H1 (cell line): ENCODE measurements around the gene NOP9. TPM values are rescaled to one million over a fixed set of nuclear protein-coding genes. Genes with fewer than 3 reads are reported as not detected.

Source experiments
- CTCF ChIA-PET: fragments of 300-600 bp; sonication (Branson Sonifier 250); formaldehyde crosslinking; loops from one replicate; lab custom pipeline; 2021; ENCODE audit not compliant: partially characterized antibody; lab: Charles Lee
- POLR2A ChIA-PET: fragments of 300-600 bp; sonication (Branson Sonifier 250); formaldehyde crosslinking; loops from one replicate; lab custom pipeline; 2021; ENCODE audit warnings: inconsistent platforms; ENCODE audit not compliant: partially characterized antibody; lab: Charles Lee
- DNase-seq, 2 experiments: peaks; one replicate each; pipeline versions ENCODE4 v3.0.0 to v3.0.0-alpha.2; 2010 to 2022; ENCODE audit warnings: low spot score in 2 of 2, low read depth in 1 of 2, mixed read lengths in 1 of 2
- FAIRE-seq: peaks from 2 replicates; lab custom pipeline; 2011; peaks lifted over from hg19 to GRCh38; lab: Jason Lieb, UNC
- H2AFZ ChIP-seq: 2 replicates; pipeline ENCODE4 v1.8.1; 2012; ENCODE audit warnings: low read length, inconsistent platforms
- H2AK5ac ChIP-seq: 2 replicates; pipeline ENCODE4 v1.6.1; 2013; ENCODE audit warnings: low read depth, low read length
- H2BK120ac ChIP-seq: replicated peaks from 2 replicates; pipeline ENCODE3; 2013; ENCODE audit warnings: low read depth, low read length, inconsistent platforms
- H2BK12ac ChIP-seq: 2 replicates; pipeline ENCODE4 v1.6.1; 2013; ENCODE audit warnings: low read depth, low read length
- H2BK15ac ChIP-seq: 2 replicates; pipeline ENCODE4 v1.6.1; 2013; ENCODE audit warnings: low read length
- H2BK20ac ChIP-seq: 2 replicates; pipeline ENCODE4 v1.6.1; 2013; ENCODE audit warnings: low read length
- H2BK5ac ChIP-seq: 2 replicates; pipeline ENCODE4 v1.6.1; 2013; ENCODE audit warnings: low read depth, low read length
- H3K14ac ChIP-seq: 2 replicates; pipeline ENCODE4 v1.6.1; 2013; ENCODE audit warnings: inconsistent platforms; ENCODE audit not compliant: insufficient read length
- H3K18ac ChIP-seq: 2 replicates; pipeline ENCODE4 v1.6.1; 2013; ENCODE audit warnings: low read length; ENCODE audit errors: extremely low read depth
- H3K23ac ChIP-seq: 2 replicates; pipeline ENCODE4 v1.6.1; 2013; ENCODE audit warnings: inconsistent platforms; ENCODE audit not compliant: insufficient read length
- H3K23me2 ChIP-seq: 2 replicates; pipeline ENCODE4 v1.6.1; 2013; ENCODE audit warnings: low read depth, low read length
- H3K27ac ChIP-seq: 2 replicates; pipeline ENCODE4 v1.6.1; 2011; ENCODE audit warnings: low read depth, low read length, inconsistent platforms
- H3K27me3 ChIP-seq, 4 experiments: replicated peaks in 1 of 4; 1 replicate in 1 of 4; 2 replicates in 3 of 4; pipeline versions ENCODE4 v1.6.1 to v1.8.1; 2011 to 2013; ENCODE audit warnings: low read length in 3 of 4, mild to moderate bottlenecking in 3 of 4, inconsistent platforms in 2 of 4, mixed read lengths in 2 of 4, moderate library complexity in 1 of 4; ENCODE audit not compliant: control insufficient read depth in 3 of 4, insufficient read depth in 3 of 4; ENCODE audit errors: extremely low read depth in 1 of 4
- H3K36me3 ChIP-seq, 4 experiments: 2 replicates each; pipeline versions ENCODE4 v1.6.1 to v1.8.1; 2011 to 2013; ENCODE audit warnings: mild to moderate bottlenecking in 4 of 4, low read length in 3 of 4, moderate library complexity in 2 of 4, control low read depth in 1 of 4, inconsistent platforms in 1 of 4; ENCODE audit not compliant: insufficient read depth in 4 of 4, control insufficient read depth in 2 of 4
- H3K4ac ChIP-seq: replicated peaks from 2 replicates; pipeline ENCODE3; 2013; ENCODE audit warnings: low read length, low read depth, mixed read lengths, inconsistent platforms; ENCODE audit not compliant: insufficient read length
- H3K4me1 ChIP-seq, 4 experiments: replicated peaks in 1 of 4; 1 replicate in 1 of 4; 2 replicates in 3 of 4; pipeline versions ENCODE4 v1.6.1 to v1.8.1; 2011 to 2013; ENCODE audit warnings: low read length in 3 of 4, inconsistent platforms in 2 of 4, mixed read lengths in 1 of 4; ENCODE audit not compliant: insufficient read depth in 4 of 4, control insufficient read depth in 3 of 4
- H3K4me2 ChIP-seq, 2 experiments: 2 replicates each; pipeline versions ENCODE4 v1.6.1 to v1.8.1; 2011 to 2013; ENCODE audit warnings: low read depth in 2 of 2, low read length in 2 of 2, control low read depth in 1 of 2, inconsistent platforms in 1 of 2, mild to moderate bottlenecking in 1 of 2; ENCODE audit not compliant: insufficient read depth in 1 of 2
- H3K4me3 ChIP-seq, 4 experiments: fragments of 200-600, 300-600 bp in 1 of 4; sonication (generic), shearing (Covaris generic), sonication (Bioruptor Twin) in 1 of 4; 2 replicates each; pipeline versions ENCODE4 v1.5.1 to v1.8.1; 2011 to 2016; ENCODE audit warnings: low read length in 4 of 4, low read depth in 3 of 4, control low read depth in 2 of 4, inconsistent platforms in 2 of 4, mild to moderate bottlenecking in 2 of 4, mixed read lengths in 1 of 4, moderate library complexity in 1 of 4; ENCODE audit not compliant: insufficient read depth in 2 of 4; ENCODE audit errors: extremely low read depth in 1 of 4
- H3K56ac ChIP-seq: replicated peaks from 2 replicates; pipeline ENCODE3; 2013; ENCODE audit warnings: low read depth, mild to moderate bottlenecking, mixed read lengths, low read length, inconsistent platforms; ENCODE audit not compliant: insufficient read length
- H3K79me1 ChIP-seq: 2 replicates; pipeline ENCODE4 v1.6.1; 2013; ENCODE audit warnings: low read depth, low read length, control low read depth
- H3K79me2 ChIP-seq, 2 experiments: 2 replicates each; pipeline versions ENCODE4 v1.6.1 to v1.8.1; 2012 to 2013; ENCODE audit warnings: low read length in 2 of 2, mild to moderate bottlenecking in 2 of 2, inconsistent platforms in 1 of 2; ENCODE audit not compliant: insufficient read depth in 2 of 2, control insufficient read depth in 1 of 2
- H3K9ac ChIP-seq, 4 experiments: replicated peaks in 1 of 4; 1 replicate in 1 of 4; 2 replicates in 3 of 4; pipeline versions ENCODE4 v1.6.1 to v1.8.1; 2011 to 2013; ENCODE audit warnings: low read depth in 3 of 4, low read length in 3 of 4, control low read depth in 2 of 4, mild to moderate bottlenecking in 2 of 4, moderate library complexity in 2 of 4, inconsistent platforms in 1 of 4; ENCODE audit errors: extremely low read depth in 1 of 4
- H3K9me3 ChIP-seq, 2 experiments: 2 replicates each; pipeline versions ENCODE4 v1.6.1 to v1.8.1; 2012 to 2013; ENCODE audit warnings: mild to moderate bottlenecking in 2 of 2, moderate library complexity in 2 of 2, control low read depth in 1 of 2, inconsistent platforms in 1 of 2, low read depth in 1 of 2, low read length in 1 of 2, mixed read lengths in 1 of 2; ENCODE audit not compliant: insufficient read depth in 2 of 2
- H4K20me1 ChIP-seq, 2 experiments: replicated peaks in 1 of 2; 2 replicates each; pipeline versions ENCODE3 to v1.8.1; 2011 to 2013; ENCODE audit warnings: inconsistent platforms in 2 of 2, low read length in 2 of 2, mild to moderate bottlenecking in 1 of 2; ENCODE audit not compliant: insufficient read depth in 2 of 2, control insufficient read depth in 1 of 2
- H4K5ac ChIP-seq: 2 replicates; pipeline ENCODE4 v1.6.1; 2013; ENCODE audit warnings: low read length, low read depth, mixed read lengths, inconsistent platforms; ENCODE audit not compliant: insufficient read length
- H4K8ac ChIP-seq: 2 replicates; pipeline ENCODE4 v1.8.0; 2013; ENCODE audit warnings: mild to moderate bottlenecking, moderate library complexity, low read length, inconsistent platforms; ENCODE audit not compliant: insufficient read depth; ENCODE audit errors: extremely low read depth
- H4K91ac ChIP-seq: replicated peaks from 2 replicates; pipeline ENCODE3; 2013; ENCODE audit warnings: low read length, mixed read lengths, inconsistent platforms; ENCODE audit not compliant: insufficient read length
- ATF2 ChIP-seq: IDR thresholded peaks from 2 replicates; pipeline ENCODE4 v1.6.1; 2012; ENCODE audit warnings: low read length, inconsistent platforms
- CHD2 ChIP-seq: IDR thresholded peaks from 2 replicates; pipeline ENCODE4 v1.6.1; 2012; ENCODE audit warnings: low read length, improper control_type of control experiment
- GABPA ChIP-seq: IDR thresholded peaks from 2 replicates; pipeline ENCODE4 v1.6.1; 2011; ENCODE audit warnings: mild to moderate bottlenecking, low read length, moderate library complexity, borderline replicate concordance; ENCODE audit not compliant: insufficient read depth
- MAX ChIP-seq: IDR thresholded peaks from 2 replicates; pipeline ENCODE4 v1.6.1; 2012; ENCODE audit warnings: inconsistent platforms
- POLR2AphosphoS5 ChIP-seq: IDR thresholded peaks from 2 replicates; pipeline ENCODE4 v1.6.1; 2011; ENCODE audit warnings: low read depth, low read length
- RBBP5 ChIP-seq: IDR thresholded peaks from 2 replicates; pipeline ENCODE4 v1.7.1; 2012; ENCODE audit warnings: low read depth, mild to moderate bottlenecking, inconsistent platforms, low read length, moderate library complexity, borderline replicate concordance
- RXRA ChIP-seq: IDR thresholded peaks from 2 replicates; pipeline ENCODE4 v1.6.1; 2011; ENCODE audit warnings: low read depth, mild to moderate bottlenecking, low read length, moderate library complexity; ENCODE audit not compliant: insufficient read depth
- SP2 ChIP-seq: IDR thresholded peaks from 2 replicates; pipeline ENCODE4 v1.6.1; 2012; ENCODE audit warnings: mild to moderate bottlenecking, low read length, inconsistent platforms
- SP4 ChIP-seq: IDR thresholded peaks from 2 replicates; pipeline ENCODE4 v1.6.1; 2012; ENCODE audit warnings: low read length, inconsistent platforms
- WGBS, 2 experiments: shearing (Covaris generic) in 1 of 2; methylation state at CpG; one replicate each; pipeline versions ENCODE4 v1.1.6 to v1.1.7; 2013 to 2015; ENCODE audit warnings: low lambda C conversion rate in 2 of 2, mixed read lengths in 2 of 2, inconsistent platforms in 1 of 2, low coverage in 1 of 2, missing lambda C conversion rate in 1 of 2; ENCODE audit not compliant: insufficient replicate concordance in 2 of 2, insufficient coverage in 1 of 2, insufficient read length in 1 of 2; ENCODE audit errors: extremely low coverage in 1 of 2, missing lambda C conversion rate in 1 of 2; 5-methylcytosine and 5-hydroxymethylcytosine counted together
- polyA plus RNA-seq, 7 experiments: library from polyadenylated mRNA; depleted of rRNA in 3 of 7; stranded (reverse) in 5 of 7; unstranded in 2 of 7; fragments of >200 nt in 5 of 7; fragments of 200-250 nt in 2 of 7; gene quantifications; 1 replicate in 5 of 7; 2 replicates in 1 of 7; 4 replicates in 1 of 7; pipeline versions ENCODE4 v1.2.1 to v1.2.3, GENCODE V29; 2011 to 2013; ENCODE audit warnings: missing spikeins in 2 of 7, mixed read lengths in 2 of 7
- total RNA-seq: library from RNA; stranded (reverse); fragmentation: NEBNext Ultra II Directional; extraction: Animal tissue kit (Norgen Biotek cat#: 25700); gene quantifications from 2 replicates; pipeline ENCODE4 v1.2.1, GENCODE V29; 2021

The NOP9 gene
- total and polyA plus RNA-seq, 2 of the 8 experiments (the other 6 are each of a cell fraction or from before 2014, with no cell fraction given), result 17.8 to 34.8 TPM

DNA sequence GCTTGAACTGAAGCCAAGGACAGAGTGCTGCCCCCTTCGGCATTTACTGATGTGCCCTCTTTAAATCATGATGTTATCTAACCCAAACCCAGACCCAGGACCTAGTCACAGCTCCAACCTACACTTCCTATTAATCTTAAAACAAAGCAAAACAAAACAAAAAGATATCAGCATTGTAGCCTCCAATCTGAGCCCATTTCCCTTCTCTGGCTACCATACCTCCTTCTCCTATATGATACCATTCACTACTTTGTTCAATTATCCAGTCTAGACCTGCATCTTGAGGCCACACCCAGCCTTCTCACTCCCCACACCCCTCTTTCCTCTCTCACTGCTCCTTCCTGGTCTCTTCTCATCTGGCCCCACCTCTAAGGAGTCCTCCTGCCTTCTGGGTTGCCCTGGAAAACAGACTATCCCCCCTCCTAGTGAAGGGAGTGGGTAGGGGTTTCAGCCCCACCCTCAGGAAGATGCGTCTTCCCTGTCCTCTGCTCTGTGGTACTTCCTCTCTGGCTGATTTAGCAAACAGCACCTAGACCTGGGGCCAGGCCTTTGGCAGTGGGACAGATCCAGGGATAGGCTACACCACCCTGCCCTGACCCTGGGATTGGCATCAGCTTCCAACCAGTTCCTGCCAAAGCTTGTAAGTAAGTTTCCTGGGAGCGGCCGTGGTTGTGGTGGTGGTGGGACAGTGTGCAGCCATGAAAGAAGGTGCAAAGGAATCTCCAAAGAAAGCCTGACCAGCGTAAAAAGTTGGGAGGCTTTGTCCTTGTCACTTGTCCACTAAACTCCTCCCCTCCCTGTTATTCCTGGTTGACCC is 14.9 kb downstream of the NOP9 start:
- Histone ChIP-seq H3K79me2 (no peaks in the 10 kb centered on the region), H3K36me3 (peaks cover 0 to 10% (median 0%) of the 10 kb centered on the region in 4 experiments; a peak in 3 of 8 replicates), H4K91ac (no peak overlapping the region), H3K56ac (no peak overlapping the region), H3K4me2 (no peak overlapping the region), H3K27ac (no peak overlapping the region), H3K18ac (no peak overlapping the region), H2BK15ac (no peak overlapping the region), H2AK5ac (no peak overlapping the region), H3K14ac (no peak overlapping the region), H3K9ac (no peak overlapping the region), H2BK20ac (no peak overlapping the region), H4K20me1 (peaks cover 2 to 3% of the 10 kb centered on the region in 2 experiments), H3K4ac (no peak overlapping the region), H3K27me3 (peaks cover 0 to 33% (median 28%) of the 10 kb centered on the region in 4 experiments; a peak in 6 of 7 replicates), H2BK12ac (no peak overlapping the region), H3K9me3 (no peaks in the 10 kb centered on the region; a peak in 1 of 4 replicates), H2BK120ac (no peak overlapping the region), H3K4me1 (no peaks in the 10 kb centered on the region; a peak in 2 of 7 replicates), H3K23ac (no peak overlapping the region), H2AFZ (no peak overlapping the region), H4K8ac (no peak overlapping the region), H3K23me2 (no peaks in the 10 kb centered on the region), H2BK5ac (no peak overlapping the region), H4K5ac (no peak overlapping the region), H3K79me1 (no peaks in the 10 kb centered on the region), H3K4me3 (no peak overlapping the region)
- 93% methylated on average over 5 of the region's 5 CpGs; no CpG with 5 or more reads in 1 of the 2 experiments for WGBS, 2 experiments
- CTCF ChIA-PET, result interaction anchor here (1.0 to 15.8 kb wide), 6 partner anchors 7 to 117 kb away, joined by 3 to 173 read pairs (median 10); partner anchors contain the start of genes ADCY4, CIDEB and TINF2
- DNase-seq, result no peak
- POLR2A ChIA-PET, result interaction anchor here (0.9 to 5.1 kb wide), 7 partner anchors 10 to 77 kb away, joined by 3 to 35 read pairs (median 5); partner anchors contain the start of genes DHRS1, NOP9 and RABGGTA
- no peak for FAIRE-seq
- TF ChIP-seq POLR2AphosphoS5 (no peak), ATF2 (no peak), RBBP5 (no peak), MAX (no peak), SP4 (no peak), GABPA (no peak), RXRA (no peak), CHD2 (no peak), SP2 (no peak)
